Body of pancreas (tissue), 4 donors: ENCODE results near the gene COMMD10.
"Not testable (repeated sequence)": the region's sequence is repeated elsewhere in the genome, so short reads cannot be mapped to it uniquely, and the experiment has no call there.

Experiments used
- POLR2A ChIP-seq, 3 donors: fragments of 450-650 bp; IDR thresholded peaks; one replicate each; pipeline ENCODE4 v1.6.1; 2016; ENCODE audit warnings: antibody characterized with exemption in 3 of 3, mild to moderate bottlenecking in 2 of 3
- TF ChIP-seq, protein P1 (sequence below), 7 experiments: fragments of 450-650 bp in 4 of 7; fragments of 200-600 bp in 3 of 7; sonication (generic) in 3 of 7; IDR thresholded peaks; one replicate each; pipeline ENCODE4 v1.5.1; 2016 to 2019; ENCODE audit warnings: antibody characterized with exemption in 7 of 7

DNA sequence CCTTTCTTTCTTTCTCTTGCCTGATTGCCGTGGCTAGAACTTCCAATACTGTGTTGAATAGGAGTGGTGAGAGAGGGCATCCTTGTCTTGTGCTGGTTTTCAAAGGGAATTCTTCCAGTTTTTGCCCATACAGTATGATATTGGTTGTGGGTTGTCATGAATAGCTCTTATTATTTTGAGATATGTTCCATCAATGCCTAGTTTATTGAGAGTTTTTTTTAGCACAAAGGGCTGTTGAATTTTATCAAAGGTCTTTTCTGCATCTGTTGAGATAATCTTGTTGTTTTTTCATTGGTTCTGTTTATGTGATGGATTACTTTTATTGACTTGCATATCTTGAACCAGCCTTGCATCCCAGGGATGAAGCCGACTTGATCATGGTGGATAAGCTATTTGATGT is 20.1 kb downstream of the COMMD10 start:
- TF ChIP-seq, protein P1, sequence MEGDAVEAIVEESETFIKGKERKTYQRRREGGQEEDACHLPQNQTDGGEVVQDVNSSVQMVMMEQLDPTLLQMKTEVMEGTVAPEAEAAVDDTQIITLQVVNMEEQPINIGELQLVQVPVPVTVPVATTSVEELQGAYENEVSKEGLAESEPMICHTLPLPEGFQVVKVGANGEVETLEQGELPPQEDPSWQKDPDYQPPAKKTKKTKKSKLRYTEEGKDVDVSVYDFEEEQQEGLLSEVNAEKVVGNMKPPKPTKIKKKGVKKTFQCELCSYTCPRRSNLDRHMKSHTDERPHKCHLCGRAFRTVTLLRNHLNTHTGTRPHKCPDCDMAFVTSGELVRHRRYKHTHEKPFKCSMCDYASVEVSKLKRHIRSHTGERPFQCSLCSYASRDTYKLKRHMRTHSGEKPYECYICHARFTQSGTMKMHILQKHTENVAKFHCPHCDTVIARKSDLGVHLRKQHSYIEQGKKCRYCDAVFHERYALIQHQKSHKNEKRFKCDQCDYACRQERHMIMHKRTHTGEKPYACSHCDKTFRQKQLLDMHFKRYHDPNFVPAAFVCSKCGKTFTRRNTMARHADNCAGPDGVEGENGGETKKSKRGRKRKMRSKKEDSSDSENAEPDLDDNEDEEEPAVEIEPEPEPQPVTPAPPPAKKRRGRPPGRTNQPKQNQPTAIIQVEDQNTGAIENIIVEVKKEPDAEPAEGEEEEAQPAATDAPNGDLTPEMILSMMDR (IDR thresholded peaks at IDR 0.05), result not testable (repeated sequence)
- not testable (repeated sequence) for TF ChIP-seq POLR2A (IDR thresholded peaks at IDR 0.05)
